Epithelial cell of prostate (primary cell): ENCODE data around the gene PCDHB15.
"Not testable (repeated sequence)": the region's sequence is repeated elsewhere in the genome, so short reads cannot be mapped to it uniquely, and the experiment has no call there.

Experiments
- DNase-seq: peaks from one replicate; pipeline ENCODE4 v3.0.0-alpha.2; 2011; ENCODE audit warnings: low read depth, low spot score
- H3K27ac ChIP-seq: fragments of 450-650 bp; 2 replicates; pipeline ENCODE4 v1.5.1; 2017; ENCODE audit warnings: mild to moderate bottlenecking

PCDHB15 gene

GRCh38 chr5:141246971-141247370 is 1.8 kb downstream of the PCDHB15 start:
- not testable (repeated sequence) for DNase-seq, H3K27ac ChIP-seq

GRCh38 chr5:141247434-141247833 is 2.2 kb downstream of the PCDHB15 start:
- H3K27ac ChIP-seq, DNase-seq: not testable (repeated sequence)

- no peak overlapping the region for H3K27ac ChIP-seq
- no peak for DNase-seq
These were observed 5.4 kb downstream of the PCDHB15 start for GRCh38 chr5:141250576-141250975.

- H3K27ac ChIP-seq: no peak overlapping the region
- DNase-seq: no peak
These were observed 13.3 kb downstream of the PCDHB15 start for GRCh38 chr5:141258464-141258863.

GRCh38 chr5:141258948-141259347 is 13.8 kb downstream of the PCDHB15 start:
- no peak overlapping the region for H3K27ac ChIP-seq
- DNase-seq: no peak

- no peak overlapping the region for H3K27ac ChIP-seq
- DNase-seq: no peak
These were observed 15.5 kb downstream of the PCDHB15 start for GRCh38 chr5:141260458-141261237.

GRCh38 chr5:141261238-141261546 is 16.0 kb downstream of the PCDHB15 start:
- DNase-seq: no peak
- no peak overlapping the region for H3K27ac ChIP-seq

- no peak for DNase-seq
- no peak overlapping the region for H3K27ac ChIP-seq
These were observed 24.0 kb downstream of the PCDHB15 start for GRCh38 chr5:141269195-141269594.

- H3K27ac ChIP-seq: no peak overlapping the region
- DNase-seq: no peak
These were observed 27.7 kb downstream of the PCDHB15 start for GRCh38 chr5:141272906-141273305.

- H3K27ac ChIP-seq: no peak overlapping the region
- no peak for DNase-seq
These were observed 53.2 kb downstream of the PCDHB15 start for GRCh38 chr5:141298376-141298775.
